Effector memory CD4-positive, alpha-beta T cell (primary cell): ENCODE results near the gene MS4A6A.

Experiments used
- DNase-seq, 3 donors: peaks; one replicate each; pipeline ENCODE4 v3.0.0-alpha.2; 2020
- H3K27ac ChIP-seq: 2 replicates; pipeline ENCODE4 v1.7.0; 2013; ENCODE audit warnings: mild to moderate bottlenecking, low read length, moderate library complexity; ENCODE audit not compliant: insufficient read depth, poor library complexity, severe bottlenecking
- H3K27me3 ChIP-seq: replicated peaks from 2 replicates; pipeline ENCODE4 v1.7.0; 2013; ENCODE audit warnings: mild to moderate bottlenecking, low read length; ENCODE audit not compliant: insufficient read depth, control insufficient read depth, poor library complexity, severe bottlenecking
- H3K36me3 ChIP-seq: 2 replicates; pipeline ENCODE4 v1.7.0; 2013; ENCODE audit warnings: mild to moderate bottlenecking, low read length, moderate library complexity; ENCODE audit not compliant: control insufficient read depth, insufficient read depth
- H3K4me1 ChIP-seq: 2 replicates; pipeline ENCODE4 v1.7.0; 2013; ENCODE audit warnings: low read length, mild to moderate bottlenecking; ENCODE audit not compliant: control insufficient read depth, insufficient read depth, poor library complexity, severe bottlenecking
- H3K4me3 ChIP-seq: 2 replicates; pipeline ENCODE4 v1.7.0; 2013; ENCODE audit warnings: low read length, low read depth, mild to moderate bottlenecking; ENCODE audit not compliant: insufficient read depth, poor library complexity, severe bottlenecking
- H3K9me3 ChIP-seq: 2 replicates; pipeline ENCODE4 v1.7.0; 2013; ENCODE audit warnings: mild to moderate bottlenecking, low read length, moderate library complexity; ENCODE audit not compliant: control insufficient read depth
- total RNA-seq, 3 donors: gene quantifications; one replicate each; lab custom pipeline; 2026; lab: John Stamatoyannopoulos, UW

The MS4A6A gene, protein sequence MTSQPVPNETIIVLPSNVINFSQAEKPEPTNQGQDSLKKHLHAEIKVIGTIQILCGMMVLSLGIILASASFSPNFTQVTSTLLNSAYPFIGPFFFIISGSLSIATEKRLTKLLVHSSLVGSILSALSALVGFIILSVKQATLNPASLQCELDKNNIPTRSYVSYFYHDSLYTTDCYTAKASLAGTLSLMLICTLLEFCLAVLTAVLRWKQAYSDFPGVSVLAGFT
- total RNA-seq: 0.70 to 2.5 (median 0.86) reads per million in 3 donors

DNA sequence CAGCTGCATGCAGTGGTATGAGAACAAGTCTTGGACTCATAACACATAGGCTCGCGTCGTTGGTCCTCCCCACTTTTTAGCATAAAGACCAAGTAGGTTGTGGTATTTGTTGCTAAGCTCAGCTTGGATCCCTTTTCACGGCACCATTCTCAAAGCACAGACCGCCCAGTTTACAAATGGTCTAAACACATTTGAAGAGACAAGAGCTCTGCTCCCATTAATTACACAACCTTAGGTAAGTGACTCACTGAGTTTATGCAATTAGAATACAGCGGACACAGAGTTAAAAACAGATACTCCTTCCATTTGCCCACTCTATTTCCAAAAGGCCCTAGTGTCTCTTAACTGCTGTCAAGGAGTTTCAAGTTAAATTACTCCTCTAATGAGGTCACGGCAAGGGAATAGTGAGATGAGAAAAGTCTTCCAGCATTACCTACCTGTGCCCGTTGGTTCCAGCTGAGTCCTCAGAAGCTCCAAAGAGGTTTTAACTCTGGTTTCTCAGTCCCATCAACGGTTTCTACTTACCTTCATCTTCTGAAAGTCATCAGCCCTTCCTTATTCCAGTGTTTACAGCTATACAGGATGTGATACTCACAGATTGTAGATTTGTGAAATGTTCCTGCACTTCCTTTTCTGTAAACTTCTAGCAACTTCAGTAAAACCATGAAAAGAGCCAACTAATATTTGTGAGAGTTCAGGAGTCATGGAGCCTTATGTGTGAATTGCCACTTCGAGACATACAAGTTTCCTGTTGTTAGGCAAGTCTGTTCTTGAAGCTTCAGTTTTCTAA lies at the start of gene MS4A6A:
Gene MS4A6A, minus strand, starts transcription at position 543 of the 790 bp plus-strand sequence. CDS start 1,356 bp downstream, outside the sequence.
- Histone ChIP-seq H3K27me3 (no peaks in the 10 kb centered on the region), H3K4me1 (no peaks in the 10 kb centered on the region), H3K27ac (no peak within 1 kb of the TSS), H3K4me3 (no peak within 1 kb of the TSS), H3K9me3 (no peaks in the 10 kb centered on the region), H3K36me3 (no peaks in the 10 kb centered on the region)
- no peak for DNase-seq

DNA sequence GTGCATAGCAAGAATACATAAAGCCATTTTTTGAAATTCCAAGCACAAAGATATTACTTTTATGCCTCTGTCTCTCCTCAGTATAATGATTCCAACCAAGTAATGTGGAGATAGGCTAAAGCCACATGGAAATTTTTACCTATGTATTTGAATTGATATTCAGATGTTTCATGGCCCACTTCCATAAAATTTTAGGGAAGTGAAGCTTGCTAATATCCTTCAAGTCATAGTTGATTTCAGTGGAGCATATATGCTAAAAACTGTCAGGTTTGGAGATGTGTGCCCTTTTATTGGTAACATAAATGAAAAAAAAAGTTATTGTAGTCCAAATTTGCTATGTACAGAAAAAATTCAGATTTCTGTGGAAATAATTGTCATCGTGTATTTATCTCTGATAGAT lies 47.8 kb upstream of the MS4A6A start:
- H3K4me1 ChIP-seq: no peaks in the 10 kb centered on the region
- no peak overlapping the region for H3K4me3 ChIP-seq
- no peak overlapping the region for H3K27ac ChIP-seq
- DNase-seq: no peak
- no peaks in the 10 kb centered on the region for H3K36me3 ChIP-seq
- no peaks in the 10 kb centered on the region for H3K27me3 ChIP-seq
- no peaks in the 10 kb centered on the region for H3K9me3 ChIP-seq

DNA sequence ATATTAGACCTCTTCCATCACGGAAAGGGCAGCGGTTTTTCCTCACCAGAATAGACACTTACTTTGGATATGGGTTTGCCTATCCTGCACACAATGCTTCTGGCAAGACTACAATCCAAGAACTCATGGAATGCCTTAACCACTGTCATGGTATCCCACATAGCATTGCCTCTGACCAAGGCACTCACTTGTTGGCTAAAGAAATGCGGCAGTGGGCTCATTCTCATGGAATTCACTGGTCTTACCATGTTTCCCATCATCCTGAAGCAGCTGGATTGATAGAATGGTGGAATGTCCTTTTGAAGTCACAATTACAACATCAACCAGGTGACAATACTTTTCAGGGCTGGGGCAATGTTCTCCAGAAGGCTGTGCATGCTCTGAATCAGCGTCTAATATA lies 39.3 kb upstream of the MS4A6A start:
- no peak for DNase-seq
- no peaks in the 10 kb centered on the region for H3K4me1 ChIP-seq
- no peak overlapping the region for H3K4me3 ChIP-seq
- H3K27ac ChIP-seq: no peak overlapping the region
- H3K27me3 ChIP-seq: no peaks in the 10 kb centered on the region
- H3K9me3 ChIP-seq: no peaks in the 10 kb centered on the region
- H3K36me3 ChIP-seq: no peaks in the 10 kb centered on the region

DNA sequence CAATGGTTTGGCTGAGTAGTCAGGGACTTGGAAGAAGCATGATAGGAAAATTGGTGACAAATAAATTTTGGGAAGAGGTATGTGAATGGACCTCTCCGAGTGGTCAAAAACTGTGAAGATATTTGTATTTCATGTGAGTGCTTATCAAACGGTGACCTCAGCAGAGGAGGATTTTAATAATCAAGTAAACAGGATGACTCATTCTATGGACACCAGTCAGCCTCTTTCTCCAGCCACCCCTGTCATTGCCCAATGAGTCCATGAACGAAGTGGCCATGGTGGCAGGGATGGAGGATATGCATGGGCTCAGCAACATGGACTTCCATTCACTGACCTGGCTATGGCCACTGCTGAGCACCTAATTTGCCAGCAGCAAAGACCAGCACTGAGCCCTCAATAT lies 38.8 kb upstream of the MS4A6A start:
- Histone ChIP-seq H3K27ac (no peak overlapping the region), H3K36me3 (no peaks in the 10 kb centered on the region), H3K4me3 (no peak overlapping the region), H3K9me3 (no peaks in the 10 kb centered on the region), H3K4me1 (no peaks in the 10 kb centered on the region), H3K27me3 (no peaks in the 10 kb centered on the region)
- no peak for DNase-seq

DNA sequence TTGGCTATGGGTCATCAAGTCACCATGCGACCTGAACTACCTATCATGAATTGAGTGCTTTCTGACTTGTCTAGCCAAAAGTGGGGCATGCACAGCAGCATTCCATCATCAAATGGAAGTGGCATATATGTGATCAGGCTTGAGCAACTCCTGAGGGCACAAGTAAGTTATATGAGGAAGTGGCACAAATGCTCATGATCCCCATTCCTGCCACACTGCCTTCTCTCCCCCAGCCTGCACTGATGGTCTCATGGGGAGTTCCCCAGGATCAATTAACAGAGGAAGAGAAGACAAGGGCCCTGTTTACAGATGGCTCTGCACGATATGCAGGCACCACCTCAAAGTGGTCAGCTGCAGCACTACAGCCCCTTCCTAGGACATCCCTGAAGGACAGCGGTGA lies 38.3 kb upstream of the MS4A6A start:
- DNase-seq: no peak
- H3K9me3 ChIP-seq: no peaks in the 10 kb centered on the region
- no peaks in the 10 kb centered on the region for H3K4me1 ChIP-seq
- no peak overlapping the region for H3K4me3 ChIP-seq
- H3K36me3 ChIP-seq: no peaks in the 10 kb centered on the region
- H3K27ac ChIP-seq: no peak overlapping the region
- H3K27me3 ChIP-seq: no peaks in the 10 kb centered on the region

DNA sequence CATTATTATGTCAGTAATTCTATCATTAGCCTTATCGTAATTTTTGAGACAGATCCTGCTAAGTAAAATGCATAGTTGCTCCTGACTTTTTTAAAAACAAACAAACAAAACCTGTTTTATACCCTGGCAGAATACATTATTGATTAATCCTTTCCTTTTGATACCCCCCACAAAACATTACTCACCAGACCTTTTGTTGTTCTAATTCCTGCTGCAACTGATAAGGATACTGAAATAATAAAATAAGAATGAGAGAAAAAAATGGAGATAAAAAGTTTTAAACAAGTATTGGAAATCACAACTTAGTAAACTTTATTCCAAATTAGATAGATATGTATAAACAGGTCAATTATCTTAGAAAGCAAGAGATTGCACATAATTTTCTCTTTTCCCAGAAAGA lies 31.5 kb upstream of the MS4A6A start:
- Histone ChIP-seq H3K4me3 (no peak overlapping the region), H3K9me3 (no peaks in the 10 kb centered on the region), H3K4me1 (no peaks in the 10 kb centered on the region), H3K36me3 (no peaks in the 10 kb centered on the region), H3K27me3 (no peaks in the 10 kb centered on the region), H3K27ac (no peak overlapping the region)
- no peak for DNase-seq

DNA sequence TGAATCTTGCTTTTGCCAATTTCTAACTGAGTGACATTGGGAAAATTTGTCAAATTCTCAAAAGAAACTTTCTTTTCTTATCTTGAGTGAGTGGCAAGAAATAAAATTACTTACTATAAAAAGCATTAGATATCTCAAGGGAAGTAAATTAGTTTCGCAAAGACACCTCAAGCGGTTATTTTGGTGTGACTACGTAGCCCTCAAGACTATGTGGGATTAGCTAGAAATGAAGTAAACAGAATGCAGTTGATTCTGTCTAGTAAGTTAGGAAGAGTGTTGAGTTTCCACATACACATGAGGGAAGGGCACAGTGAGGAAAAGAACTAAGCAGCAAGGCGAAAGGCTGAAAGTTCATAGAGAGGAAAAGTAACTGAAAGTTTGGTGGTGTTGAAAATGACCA lies 28.3 kb upstream of the MS4A6A start:
- no peaks in the 10 kb centered on the region for H3K36me3 ChIP-seq

DNA sequence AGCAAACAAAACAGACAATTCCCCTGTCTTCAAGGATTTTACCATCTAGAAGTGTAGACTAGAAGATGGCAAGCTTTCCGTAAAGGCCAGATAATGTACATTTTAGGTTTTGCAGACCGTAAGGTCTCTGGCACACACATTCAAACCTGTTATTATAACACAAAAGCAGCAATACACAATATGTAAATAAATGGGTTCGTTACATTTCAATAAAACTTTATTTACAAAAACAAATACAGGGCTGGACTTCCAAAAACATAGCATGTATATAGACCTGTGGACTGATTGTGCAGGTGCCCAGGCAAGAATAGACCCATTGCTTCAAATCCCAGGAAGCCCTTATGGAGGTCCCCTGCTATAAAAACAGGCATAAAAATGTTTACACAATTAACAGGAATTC lies 27.1 kb upstream of the MS4A6A start:
- Histone ChIP-seq H3K4me3 (no peak overlapping the region), H3K36me3 (no peaks in the 10 kb centered on the region)
- DNase-seq: no peak

More for the DNA sequence above, 28.3 kb upstream of the MS4A6A start:
- no peaks in the 10 kb centered on the region for H3K4me1 ChIP-seq
- no peak for DNase-seq
- no peak overlapping the region for H3K4me3 ChIP-seq
- H3K27ac ChIP-seq: no peak overlapping the region
- H3K27me3 ChIP-seq: no peaks in the 10 kb centered on the region
- no peaks in the 10 kb centered on the region for H3K9me3 ChIP-seq

DNA sequence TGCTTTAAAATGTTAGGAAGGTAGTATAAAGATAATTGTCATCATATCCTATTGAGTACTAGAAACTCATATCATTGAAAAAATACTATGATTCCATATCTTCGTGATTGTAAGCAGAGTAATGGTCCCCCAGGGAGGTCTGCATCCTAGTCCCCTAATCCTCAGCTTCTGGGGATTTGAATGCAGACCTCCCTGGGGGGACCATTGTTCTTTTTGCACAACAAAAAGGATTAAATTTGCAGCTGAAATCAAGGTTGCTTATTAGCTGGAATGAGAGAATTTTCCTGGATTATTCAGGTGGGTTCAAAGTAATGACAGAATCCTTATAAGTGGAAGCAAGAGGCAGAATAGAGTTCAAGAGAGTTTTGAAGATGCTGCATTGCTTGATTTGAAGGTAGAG lies 26.1 kb upstream of the MS4A6A start:
- no peaks in the 10 kb centered on the region for H3K27me3 ChIP-seq
- DNase-seq: no peak
- H3K4me1 ChIP-seq: no peaks in the 10 kb centered on the region
- no peaks in the 10 kb centered on the region for H3K9me3 ChIP-seq
- H3K27ac ChIP-seq: no peak overlapping the region
- no peak overlapping the region for H3K4me3 ChIP-seq
- no peaks in the 10 kb centered on the region for H3K36me3 ChIP-seq

More for the DNA sequence above, 27.1 kb upstream of the MS4A6A start:
- Histone ChIP-seq H3K27me3 (no peaks in the 10 kb centered on the region), H3K27ac (no peak overlapping the region), H3K9me3 (no peaks in the 10 kb centered on the region), H3K4me1 (no peaks in the 10 kb centered on the region)

DNA sequence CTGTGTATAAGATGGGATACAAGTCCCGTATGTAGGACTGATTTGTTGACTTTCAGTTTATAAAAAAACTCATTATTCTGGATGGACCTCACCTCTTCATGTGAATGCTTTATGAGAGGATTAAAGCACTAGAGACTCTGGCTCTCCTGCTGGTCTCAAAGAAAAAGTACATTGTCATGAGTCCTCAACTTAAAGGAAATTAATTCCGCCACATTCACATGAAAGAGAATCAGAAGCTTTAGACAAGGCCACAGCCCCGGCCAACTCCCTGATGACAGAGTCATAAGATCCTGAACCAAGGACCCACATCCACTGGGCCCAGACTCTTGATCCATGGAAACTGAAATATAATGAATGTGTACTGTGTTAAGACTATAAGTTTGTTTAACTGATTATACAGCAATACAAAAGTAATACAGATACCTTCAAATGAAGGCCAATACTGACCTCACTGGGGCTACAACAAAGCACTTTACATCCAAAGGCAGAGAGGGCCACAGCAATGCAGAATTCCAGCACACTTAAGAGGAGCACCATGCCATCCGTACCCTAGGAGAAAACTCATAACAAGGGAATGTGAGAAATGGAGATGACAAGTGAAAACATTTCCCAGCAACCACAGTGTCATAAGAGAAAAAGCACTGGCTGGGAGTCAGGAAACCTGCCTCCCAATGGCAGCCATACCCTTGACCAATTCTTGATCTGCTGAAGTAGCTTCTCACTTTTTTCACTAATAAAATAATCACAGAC lies 25.4 kb upstream of the MS4A6A start:
- no peak for DNase-seq
- Histone ChIP-seq H3K4me1 (no peaks in the 10 kb centered on the region), H3K4me3 (no peak overlapping the region), H3K9me3 (no peaks in the 10 kb centered on the region), H3K36me3 (no peaks in the 10 kb centered on the region), H3K27ac (no peak overlapping the region), H3K27me3 (no peaks in the 10 kb centered on the region)
